Endodermal cell (in vitro differentiated cells): ENCODE data around the gene SLC6A1. TPM values are rescaled to one million over a fixed set of nuclear protein-coding genes. Genes with fewer than 3 reads are reported as not detected.
A peak's percentile ranks its signal among the peaks of the same experiment; 100 is the strongest.

Experiments
- DNase-seq: peaks from one replicate; pipeline ENCODE4 v3.0.0-alpha.2; 2017
- H3K27ac ChIP-seq: 2 replicates; pipeline ENCODE4 v1.5.1; 2013; ENCODE audit warnings: mild to moderate bottlenecking, low read depth, low read length, moderate library complexity
- H3K27me3 ChIP-seq: 2 replicates; pipeline ENCODE4 v1.6.1; 2013; ENCODE audit warnings: mild to moderate bottlenecking, low read length, moderate library complexity; ENCODE audit not compliant: insufficient read depth, control insufficient read depth, poor library complexity, severe bottlenecking
- H3K36me3 ChIP-seq: 2 replicates; pipeline ENCODE4 v1.7.0; 2013; ENCODE audit warnings: mild to moderate bottlenecking, low read length, moderate library complexity; ENCODE audit not compliant: control insufficient read depth, insufficient read depth
- H3K4me1 ChIP-seq: one replicate; pipeline ENCODE4 v1.7.0; 2013; ENCODE audit warnings: low read length; ENCODE audit not compliant: control insufficient read depth, insufficient read depth
- H3K4me3 ChIP-seq: 2 replicates; pipeline ENCODE4 v1.5.1; 2013; ENCODE audit warnings: mild to moderate bottlenecking, low read length, moderate library complexity
- H3K9ac ChIP-seq: 2 replicates; pipeline ENCODE4 v1.6.1; 2013; ENCODE audit warnings: mild to moderate bottlenecking, low read length, moderate library complexity; ENCODE audit not compliant: poor library complexity, severe bottlenecking; ENCODE audit errors: extremely low read depth
- H3K9me3 ChIP-seq: 2 replicates; pipeline ENCODE4 v1.6.1; 2013; ENCODE audit warnings: mild to moderate bottlenecking, low read length, moderate library complexity; ENCODE audit not compliant: control insufficient read depth
- H3K27ac Mint-ChIP-seq: 2 replicates; pipeline ENCODE4 v1.8.0; 2020; ENCODE audit warnings: mixed read lengths
- H3K27me3 Mint-ChIP-seq: 2 replicates; pipeline ENCODE4 v1.8.0; 2021; ENCODE audit warnings: mild to moderate bottlenecking, mixed read lengths; ENCODE audit not compliant: insufficient read depth
- H3K36me3 Mint-ChIP-seq: 2 replicates; pipeline ENCODE4 v1.8.0; 2020; ENCODE audit warnings: low read depth, mixed read lengths
- H3K4me1 Mint-ChIP-seq: 2 replicates; pipeline ENCODE4 v1.8.0; 2020; ENCODE audit warnings: mixed read lengths
- H3K4me3 Mint-ChIP-seq: 2 replicates; pipeline ENCODE4 v1.8.0; 2020; ENCODE audit warnings: mild to moderate bottlenecking, moderate library complexity, mixed read lengths
- H3K9me3 Mint-ChIP-seq: 2 replicates; pipeline ENCODE4 v1.8.0; 2020; ENCODE audit warnings: mild to moderate bottlenecking, mixed read lengths
- WGBS, 2 experiments: methylation state at CpG; one replicate each; pipeline versions ENCODE4 v1.1.5 to v1.1.7; 2013; ENCODE audit warnings: missing lambda C conversion rate in 2 of 2, mixed read lengths in 1 of 2; ENCODE audit not compliant: insufficient coverage in 1 of 2, insufficient read length in 1 of 2; 5-methylcytosine and 5-hydroxymethylcytosine counted together
- total RNA-seq, 2 donors: library from RNA; stranded (reverse); fragmentation: NEBNext Ultra II Directional in 1 of 2; extraction: Animal tissue kit (Norgen Biotek cat#: 25700) in 1 of 2; gene quantifications; 2 replicates in 1 of 2; 3 replicates in 1 of 2; pipeline ENCODE4 v1.2.1, GENCODE V29; 2021
- TF ChIP-seq, protein P1 (sequence below): fragments of 200-600 bp; sonication (generic); conservative IDR thresholded peaks from 2 replicates; pipeline ENCODE4 v1.5.0; 2021; ENCODE audit warnings: antibody characterized with exemption, mild to moderate bottlenecking

The SLC6A1 gene
- total RNA-seq, 2 donors from 2014 or later: 0.42 to 3.6 TPM

DNA sequence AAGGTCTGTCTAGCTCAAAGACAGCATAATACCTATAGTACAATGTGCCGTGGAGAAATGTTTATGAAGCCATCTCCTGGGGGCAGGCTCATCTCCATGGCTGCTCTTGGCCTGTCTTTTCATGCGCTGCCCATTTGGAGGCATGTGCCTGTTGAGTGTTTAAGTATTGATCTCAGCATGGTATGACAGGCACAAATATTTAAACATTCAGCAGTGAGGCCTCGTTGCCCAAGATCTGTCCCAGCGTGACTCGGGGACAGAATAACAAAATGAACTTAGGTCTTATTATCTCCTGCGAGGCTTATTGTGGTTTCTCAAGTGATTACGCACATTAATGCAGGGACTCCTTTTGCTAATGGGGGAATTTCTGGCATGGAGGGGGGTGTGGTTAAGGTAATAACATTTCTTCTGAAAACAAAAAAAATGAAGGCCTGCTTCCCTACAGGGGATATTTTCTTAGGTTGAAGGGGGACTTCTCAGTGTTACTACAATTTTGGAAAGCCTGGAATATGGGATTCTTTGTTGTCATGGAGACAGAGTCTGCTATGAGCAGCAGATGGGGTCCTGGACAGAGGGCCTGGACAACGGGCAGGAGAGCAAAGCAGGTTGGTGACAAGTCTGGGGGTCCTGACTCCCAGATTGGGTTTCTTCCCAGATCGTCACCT lies 4.4 kb upstream of the SLC6A1 start:
- Mint-ChIP-seq H3K4me1 (peaks cover 41% of the 10 kb centered on the region), H3K36me3 (no peaks in the 10 kb centered on the region), H3K9me3 (no peaks in the 10 kb centered on the region), H3K27ac (peak overlapping the region; percentile 60), H3K27me3 (peaks cover 18% of the 10 kb centered on the region), H3K4me3 (no peak overlapping the region)
- no peaks in the 10 kb centered on the region for H3K9me3 ChIP-seq
- H3K27ac ChIP-seq: peak overlapping the region; percentile 5
- H3K4me3 ChIP-seq: no peak overlapping the region
- peaks cover 5% of the 10 kb centered on the region for H3K27me3 ChIP-seq
- H3K4me1 ChIP-seq: no peaks in the 10 kb centered on the region
- peak; percentile 60 for DNase-seq
- 71 to 73% methylated on average over 8 to 9 of the region's 9 CpGs for WGBS, 2 experiments
- H3K36me3 ChIP-seq: no peaks in the 10 kb centered on the region
- TF ChIP-seq, protein P1, sequence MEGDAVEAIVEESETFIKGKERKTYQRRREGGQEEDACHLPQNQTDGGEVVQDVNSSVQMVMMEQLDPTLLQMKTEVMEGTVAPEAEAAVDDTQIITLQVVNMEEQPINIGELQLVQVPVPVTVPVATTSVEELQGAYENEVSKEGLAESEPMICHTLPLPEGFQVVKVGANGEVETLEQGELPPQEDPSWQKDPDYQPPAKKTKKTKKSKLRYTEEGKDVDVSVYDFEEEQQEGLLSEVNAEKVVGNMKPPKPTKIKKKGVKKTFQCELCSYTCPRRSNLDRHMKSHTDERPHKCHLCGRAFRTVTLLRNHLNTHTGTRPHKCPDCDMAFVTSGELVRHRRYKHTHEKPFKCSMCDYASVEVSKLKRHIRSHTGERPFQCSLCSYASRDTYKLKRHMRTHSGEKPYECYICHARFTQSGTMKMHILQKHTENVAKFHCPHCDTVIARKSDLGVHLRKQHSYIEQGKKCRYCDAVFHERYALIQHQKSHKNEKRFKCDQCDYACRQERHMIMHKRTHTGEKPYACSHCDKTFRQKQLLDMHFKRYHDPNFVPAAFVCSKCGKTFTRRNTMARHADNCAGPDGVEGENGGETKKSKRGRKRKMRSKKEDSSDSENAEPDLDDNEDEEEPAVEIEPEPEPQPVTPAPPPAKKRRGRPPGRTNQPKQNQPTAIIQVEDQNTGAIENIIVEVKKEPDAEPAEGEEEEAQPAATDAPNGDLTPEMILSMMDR: no peak
- H3K9ac ChIP-seq: no peak overlapping the region

- Mint-ChIP-seq H3K27me3 (peaks cover 25% of the 10 kb centered on the region), H3K9me3 (no peaks in the 10 kb centered on the region), H3K4me3 (no peak overlapping the region), H3K27ac (no peak overlapping the region), H3K4me1 (peaks cover 32% of the 10 kb centered on the region), H3K36me3 (no peaks in the 10 kb centered on the region)
- DNase-seq: peak; percentile 63
- 77 to 78% methylated on average over 4 to 7 of the region's 7 CpGs for WGBS, 2 experiments
- Histone ChIP-seq H3K4me1 (no peaks in the 10 kb centered on the region), H3K27me3 (peaks cover 14% of the 10 kb centered on the region), H3K9ac (no peak overlapping the region), H3K9me3 (no peaks in the 10 kb centered on the region), H3K36me3 (no peaks in the 10 kb centered on the region), H3K4me3 (no peak overlapping the region), H3K27ac (no peak overlapping the region)
- TF ChIP-seq, protein P1: no peak
These were observed 3.5 kb upstream of the SLC6A1 start for GRCh38 chr3:10988991-10989484.

DNA sequence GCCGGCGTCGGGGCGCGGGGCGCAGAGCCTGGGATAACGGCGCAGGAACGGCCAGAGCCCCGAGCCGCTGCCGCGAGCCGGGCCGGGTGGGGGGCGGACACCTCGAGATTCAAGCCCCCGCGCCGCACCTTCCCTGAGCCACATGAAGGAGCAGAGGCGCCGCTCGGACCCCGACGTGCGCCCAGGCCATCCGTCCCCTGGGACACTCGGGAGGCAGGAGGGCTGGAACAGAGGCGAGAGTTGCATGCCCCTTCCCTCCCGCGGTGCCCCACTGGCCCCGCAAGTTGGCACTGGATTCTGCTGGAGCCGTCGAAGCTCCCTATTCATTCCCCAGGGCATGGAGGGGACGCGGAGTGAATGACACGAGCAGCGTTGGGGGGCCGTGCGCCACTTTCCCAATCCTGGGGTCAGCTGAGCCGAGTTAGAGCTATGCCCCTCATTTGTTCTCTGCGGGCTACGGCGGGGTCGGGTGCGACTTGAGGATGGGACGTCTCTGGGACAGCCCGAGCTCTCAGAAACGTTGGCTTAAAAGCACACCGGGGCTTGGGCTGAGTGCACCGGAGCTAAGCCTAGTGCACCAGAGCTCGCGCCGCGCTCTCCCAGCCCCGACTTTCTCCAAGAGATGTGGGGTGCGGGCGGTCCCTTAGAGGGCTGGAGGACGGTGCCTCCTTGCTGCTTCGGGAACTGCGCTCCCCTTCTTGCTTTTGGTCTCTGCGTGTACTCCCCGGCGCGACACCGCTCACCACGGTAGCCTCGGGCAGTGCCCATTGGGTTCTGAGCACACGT lies 588 bp downstream of the SLC6A1 start:
- Histone ChIP-seq H3K9ac (no peak overlapping the region), H3K9me3 (no peaks in the 10 kb centered on the region), H3K36me3 (no peaks in the 10 kb centered on the region), H3K4me1 (no peaks in the 10 kb centered on the region), H3K4me3 (no peak overlapping the region), H3K27ac (no peak overlapping the region), H3K27me3 (peaks cover 53% of the 10 kb centered on the region)
- WGBS, 2 experiments: 2 to 4% methylated on average over 41 to 69 of the region's 69 CpGs
- DNase-seq: peak; percentile 71
- Mint-ChIP-seq H3K36me3 (no peaks in the 10 kb centered on the region), H3K27ac (no peak overlapping the region), H3K27me3 (peaks cover 51% of the 10 kb centered on the region), H3K4me3 (peak overlapping the region; percentile 73), H3K4me1 (peaks cover 23% of the 10 kb centered on the region), H3K9me3 (no peaks in the 10 kb centered on the region)
- TF ChIP-seq, protein P1: no peak
